Stimulated activated CD4-positive, alpha-beta T cell treated with anti-CD3 and anti-CD28 coated beads, Interleukin-2, amount 100 ng/mL, for 48 hours (primary cell): ENCODE results near the gene MCHR1.
"Not testable (repeated sequence)": the region's sequence is repeated elsewhere in the genome, so short reads cannot be mapped to it uniquely, and the experiment has no call there.

Source experiments
- DNase-seq, 2 donors: peaks; one replicate each; pipeline ENCODE4 v3.0.0-alpha.2; 2020

Gene MCHR1

GRCh38 chr22:40701274-40701673 is 22.0 kb downstream of the MCHR1 start:
- DNase-seq, result no peak

GRCh38 chr22:40703174-40703573 is 23.9 kb downstream of the MCHR1 start:
- no peak for DNase-seq

GRCh38 chr22:40703736-40704135 is 24.5 kb downstream of the MCHR1 start:
- no peak for DNase-seq

GRCh38 chr22:40705918-40706682 is 26.8 kb downstream of the MCHR1 start:
- no peak for DNase-seq

GRCh38 chr22:40707154-40707553 is 27.9 kb downstream of the MCHR1 start:
- no peak for DNase-seq

- DNase-seq, result no peak
Measured at GRCh38 chr22:40708177-40708576, 28.9 kb downstream of the MCHR1 start.

GRCh38 chr22:40709752-40710413 is 30.6 kb downstream of the MCHR1 start:
- DNase-seq, result no peak

GRCh38 chr22:40712311-40712710 is 33.0 kb downstream of the MCHR1 start:
- no peak for DNase-seq

- DNase-seq, result no peak
Measured at GRCh38 chr22:40714499-40715337, 35.4 kb downstream of the MCHR1 start.

- no peak for DNase-seq
Measured at GRCh38 chr22:40716116-40716515, 36.8 kb downstream of the MCHR1 start.

- DNase-seq, result not testable (repeated sequence)
Measured at GRCh38 chr22:40717657-40718056, 38.4 kb downstream of the MCHR1 start.

- no peak for DNase-seq
Measured at GRCh38 chr22:40718250-40719204, 39.2 kb downstream of the MCHR1 start.

GRCh38 chr22:40719599-40719998 is 40.3 kb downstream of the MCHR1 start:
- no peak for DNase-seq

- DNase-seq, result not testable (repeated sequence)
Measured at GRCh38 chr22:40720156-40720537, 40.9 kb downstream of the MCHR1 start.

- DNase-seq, result no peak
Measured at GRCh38 chr22:40720538-40721256, 41.4 kb downstream of the MCHR1 start.

- DNase-seq, result no peak
Measured at GRCh38 chr22:40721266-40721665, 42.0 kb downstream of the MCHR1 start.

GRCh38 chr22:40723396-40723933 is 44.2 kb downstream of the MCHR1 start:
- DNase-seq, result no peak

GRCh38 chr22:40726514-40726913 is 47.2 kb downstream of the MCHR1 start:
- no peak for DNase-seq

GRCh38 chr22:40727070-40727963 is 48.0 kb downstream of the MCHR1 start:
- DNase-seq, result no peak

- no peak for DNase-seq
Measured at GRCh38 chr22:40727964-40728615, 48.8 kb downstream of the MCHR1 start.
